Omental fat pad (tissue), 4 donors: ENCODE results near the gene ESR1. TPM values are rescaled to one million over a fixed set of nuclear protein-coding genes. Genes with fewer than 3 reads are reported as not detected.

Experiments
- ATAC-seq: fragments of 150-250 bp; one replicate; pipeline ENCODE4 v1.9.1; 2016; ENCODE audit warnings: mild to moderate bottlenecking, moderate library complexity; ENCODE audit not compliant: low FRiP score
- DNase-seq: peaks from one replicate; pipeline ENCODE4 v3.0.0-alpha.2; 2019; ENCODE audit warnings: low spot score
- CTCF ChIP-seq, 3 donors: fragments of 450-650 bp; IDR thresholded peaks; one replicate each; pipeline ENCODE4 v1.5.1; 2016 to 2017; ENCODE audit warnings: antibody characterized with exemption in 3 of 3, mild to moderate bottlenecking in 3 of 3, moderate library complexity in 2 of 3
- total RNA-seq, 4 donors: library from RNA; depleted of rRNA; stranded (reverse); fragments of >200 nt; gene quantifications; one replicate each; pipeline ENCODE4 v1.1.0, GENCODE V29; 2016

The ESR1 gene
- total RNA-seq, 4 donors from 2014 or later, result 2.3 to 4.9 (median 3.8) TPM

- ATAC-seq, result no peak
- TF ChIP-seq CTCF (IDR thresholded peaks at IDR 0.05), result no peak
- DNase-seq, result no peak
Measured at GRCh38 chr6:151796842-151797530, 10.5 kb upstream of the ESR1 start.

GRCh38 chr6:151803743-151804142 is 3.7 kb upstream of the ESR1 start:
- DNase-seq (no peak), ATAC-seq (no peak)
- TF ChIP-seq CTCF (IDR thresholded peaks at IDR 0.05), result no peak

- ATAC-seq (no peak), DNase-seq (no peak)
- no peak for TF ChIP-seq CTCF (IDR thresholded peaks at IDR 0.05)
Measured at GRCh38 chr6:151804585-151805285, 2.7 kb upstream of the ESR1 start.

GRCh38 chr6:151805286-151805840 is 2.1 kb upstream of the ESR1 start:
- ATAC-seq (peak; percentile 53), DNase-seq (no peak)
- TF ChIP-seq CTCF (IDR thresholded peaks at IDR 0.05), result no peak

- peak; percentile 24 for ATAC-seq
- no peak for DNase-seq
- no peak for TF ChIP-seq CTCF (IDR thresholded peaks at IDR 0.05)
Measured at GRCh38 chr6:151806757-151807512, 547 bp upstream of the ESR1 start.

GRCh38 chr6:151808371-151809241 is 1.1 kb downstream of the ESR1 start:
- peak; percentile 53 for ATAC-seq
- TF ChIP-seq CTCF (IDR thresholded peaks at IDR 0.05), result no peak
- DNase-seq, result no peak
